HFF-Myc (cell line): ENCODE data around the gene TEX22.
A peak's percentile ranks its signal among the peaks of the same experiment; 100 is the strongest.

Source experiments
- DNase-seq: peaks from one replicate; pipeline ENCODE4 v3.0.0-alpha.2; 2011; ENCODE audit warnings: low read depth; ENCODE audit errors: extremely low read depth
- H3K4me3 ChIP-seq: replicated peaks from 2 replicates; pipeline ENCODE4 v1.5.1; 2011; ENCODE audit warnings: low read depth, mild to moderate bottlenecking, control low read depth, low read length
- CTCF ChIP-seq: IDR thresholded peaks from 2 replicates; pipeline ENCODE4 v1.5.1; 2012; ENCODE audit warnings: mild to moderate bottlenecking, low read depth, low read length, control low read depth; ENCODE audit errors: missing control alignments

The TEX22 gene

GRCh38 chr14:105421723-105422615 lies 23.6 kb downstream of the TEX22 start:
- H3K4me3 ChIP-seq = peak overlapping the region; percentile 97
- TF ChIP-seq CTCF = no peak
- DNase-seq = no peak

- peak overlapping the region; percentile 97 for H3K4me3 ChIP-seq
- no peak for TF ChIP-seq CTCF
Observed at GRCh38 chr14:105422695-105423487, 24.6 kb downstream of the TEX22 start.

GRCh38 chr14:105423488-105424195 lies 25.3 kb downstream of the TEX22 start:
- H3K4me3 ChIP-seq = no peak overlapping the region
- TF ChIP-seq CTCF = no peak
- DNase-seq = no peak

More at GRCh38 chr14:105422695-105423487, 24.6 kb downstream of the TEX22 start:
- DNase-seq = no peak

- DNase-seq = no peak
- H3K4me3 ChIP-seq = no peak overlapping the region
- no peak for TF ChIP-seq CTCF
Observed at GRCh38 chr14:105424861-105425260, 26.5 kb downstream of the TEX22 start.

GRCh38 chr14:105425823-105426247 lies 27.5 kb downstream of the TEX22 start:
- H3K4me3 ChIP-seq = no peak overlapping the region
- no peak for TF ChIP-seq CTCF
- DNase-seq = no peak

GRCh38 chr14:105426416-105427130 lies 28.2 kb downstream of the TEX22 start:
- no peak for DNase-seq
- no peak overlapping the region for H3K4me3 ChIP-seq
- no peak for TF ChIP-seq CTCF
